ENCODE results near the gene DYNLT2. TPM values are rescaled to one million over a fixed set of nuclear protein-coding genes. Genes with fewer than 3 reads are reported as not detected.
"Not testable (repeated sequence)": the region's sequence is repeated elsewhere in the genome, so short reads cannot be mapped to it uniquely, and the experiment has no call there.

The DYNLT2 gene
- polyA plus RNA-seq, 3 donors: 7.6 to 8.1 (median 7.6) TPM

DNA sequence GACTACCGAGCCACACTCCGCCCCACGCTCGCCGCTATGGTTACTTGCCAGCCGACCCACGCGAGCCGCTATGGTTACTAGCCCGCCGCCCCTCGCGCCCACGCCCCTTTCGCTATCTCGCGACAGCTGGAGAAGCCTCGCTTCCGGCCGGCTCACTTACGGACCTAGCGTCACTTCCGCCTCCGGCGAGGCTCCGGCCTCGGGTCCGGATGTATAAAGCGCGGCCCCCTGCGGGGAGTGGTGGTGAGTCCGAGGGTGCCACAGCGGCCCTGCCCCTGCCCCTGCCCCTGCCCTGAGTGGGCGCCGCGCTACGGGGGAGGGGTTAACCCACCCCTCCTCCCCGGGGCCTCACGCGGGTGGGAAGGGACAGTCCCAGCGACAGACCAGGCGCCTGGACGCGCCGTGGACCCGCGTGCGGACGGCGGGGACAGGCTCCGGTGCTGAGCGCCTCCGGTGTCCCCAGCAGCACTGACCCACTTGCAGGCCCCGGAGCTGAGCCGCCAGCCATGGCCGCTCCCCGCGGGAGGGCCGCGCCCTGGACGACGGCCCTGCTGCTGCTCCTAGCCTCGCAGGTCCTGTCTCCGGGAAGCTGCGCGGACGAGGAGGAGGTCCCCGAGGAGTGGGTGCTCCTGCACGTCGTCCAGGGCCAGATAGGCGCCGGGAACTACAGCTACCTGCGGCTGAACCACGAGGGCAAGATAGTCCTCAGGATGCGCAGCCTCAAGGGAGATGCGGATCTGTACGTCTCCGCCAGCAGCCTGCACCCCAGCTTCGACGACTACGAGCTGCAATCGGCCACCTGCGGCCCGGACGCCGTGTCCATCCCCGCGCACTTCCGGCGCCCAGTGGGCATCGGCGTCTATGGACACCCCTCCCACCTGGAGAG, 49.2 kb downstream of the DYNLT2 start, which contains the start of the genes C6orf120 and WDR27:
C6orf120 (plus strand) TSS at position 173 of the 886 bp plus-strand sequence; CDS start at position 507, 334 bp downstream.
WDR27 (minus strand) TSS at position 76 of the 886 bp plus-strand sequence. CDS start 13,024 bp downstream, outside the sequence.
- peak; percentile 86 to 90 (median 88) for DNase-seq (ENCODE audit: low read depth in 3 of 3, low spot score in 2 of 3)

DNA sequence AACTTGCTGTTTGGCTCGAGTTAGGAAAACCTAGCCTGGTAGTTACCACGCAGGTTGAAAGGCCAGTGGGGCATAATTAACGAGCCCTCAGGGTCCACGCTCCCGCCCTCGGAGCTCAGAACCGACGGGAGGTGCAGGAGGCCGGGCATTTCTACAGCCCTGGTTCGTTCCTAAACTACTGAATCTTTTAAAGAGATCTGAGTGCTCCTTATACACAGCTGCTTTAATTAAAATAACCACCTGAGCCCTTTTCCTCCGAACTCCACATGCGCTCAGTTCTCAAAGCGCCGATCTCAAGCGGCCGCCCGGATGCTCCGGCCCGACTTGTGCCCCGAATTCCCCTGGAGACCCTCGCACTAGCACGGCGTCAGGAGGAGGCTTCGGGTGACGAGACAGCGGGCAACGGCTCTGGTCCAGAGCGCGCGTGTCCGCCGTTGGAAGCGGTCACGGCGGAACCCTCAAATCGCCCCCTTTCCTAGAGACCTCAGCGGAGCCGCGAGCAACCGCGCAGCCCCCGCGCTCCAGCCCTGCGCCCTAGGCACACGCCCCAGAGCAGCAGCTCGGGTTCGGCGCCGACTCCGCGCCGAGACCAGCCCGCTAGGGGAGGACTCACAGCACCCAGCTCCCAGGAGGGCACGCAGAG, 49.9 kb downstream of the DYNLT2 start:
- DNase-seq (ENCODE audit: low read depth in 3 of 3, low spot score in 2 of 3): peak in 1 of 3 donors; percentile 54

- no peak for DNase-seq (ENCODE audit: low read depth in 3 of 3, low spot score in 2 of 3)
Observed at GRCh38 chr6:169700296-169700695, 51.1 kb downstream of the DYNLT2 start.

DNA sequence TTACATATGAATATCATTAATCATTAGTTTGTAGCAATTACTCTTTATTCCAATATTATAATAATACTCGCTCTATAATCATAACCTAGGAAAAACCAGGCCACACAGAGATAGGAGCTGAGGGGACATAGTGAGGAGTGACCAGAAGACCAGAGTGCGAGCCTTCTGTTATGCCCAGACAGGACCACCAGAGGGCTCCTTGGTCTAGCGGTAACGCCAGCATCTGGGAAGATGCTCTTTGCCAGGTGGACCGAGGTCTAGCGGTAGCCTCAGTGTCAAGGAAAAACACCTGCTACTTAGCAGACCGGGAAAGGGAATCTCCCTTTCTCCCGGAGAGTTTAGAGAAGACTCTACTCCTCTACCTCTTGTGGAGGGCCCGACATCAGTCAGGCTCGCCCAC, 54.3 kb downstream of the DYNLT2 start:
- DNase-seq (ENCODE audit: low read depth in 3 of 3, low spot score in 2 of 3): not testable (repeated sequence)

DNA sequence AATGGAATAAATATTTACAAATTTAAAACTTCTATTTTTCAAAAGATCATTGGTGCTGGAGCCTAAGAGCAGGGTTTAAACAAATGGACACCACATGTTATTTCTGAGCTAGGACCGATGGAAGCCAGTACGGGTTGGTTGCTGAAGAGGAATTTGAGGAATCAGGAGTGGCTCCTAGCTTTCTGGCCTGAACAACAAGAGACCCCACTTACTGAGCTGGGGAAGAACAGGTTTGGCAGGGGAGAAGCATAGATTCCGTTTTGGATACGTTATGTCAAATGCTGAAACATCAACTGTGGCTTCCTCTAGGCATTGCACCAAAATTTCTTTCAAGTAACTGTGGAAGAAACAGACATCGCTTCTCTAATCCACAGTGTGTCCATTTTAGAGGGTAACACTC, 56.2 kb downstream of the DYNLT2 start:
- DNase-seq (ENCODE audit: low read depth in 3 of 3, low spot score in 2 of 3): no peak

- DNase-seq (ENCODE audit: low read depth in 3 of 3, low spot score in 2 of 3): no peak
Observed at GRCh38 chr6:169692516-169692915, 58.9 kb downstream of the DYNLT2 start.

- DNase-seq (ENCODE audit: low read depth in 3 of 3, low spot score in 2 of 3): no peak
Observed at GRCh38 chr6:169691260-169691659, 60.1 kb downstream of the DYNLT2 start.

Other genes starting within 250 kb of the DYNLT2 start
- gene WDR27, start 49.5 kb downstream of the DYNLT2 start, polyA plus RNA-seq (ENCODE audit: insufficient read length in 3 of 3): 10 to 100 TPM; 39.9 to 47.8 (median 40.6) TPM
- 10 to 100 TPM; 44.5 to 46.3 (median 44.8) TPM for gene C6orf120, start 49.4 kb downstream of the DYNLT2 start, polyA plus RNA-seq (ENCODE audit: insufficient read length in 3 of 3)
- 100 to 1,000 TPM; 111 to 122 (median 119) TPM for gene PHF10, start 27.1 kb downstream of the DYNLT2 start, polyA plus RNA-seq (ENCODE audit: insufficient read length in 3 of 3)
- gene ERMARD, start 50 bp upstream of the DYNLT2 start, polyA plus RNA-seq (ENCODE audit: insufficient read length in 3 of 3): 10 to 100 TPM; 37.9 to 43.4 (median 39.4) TPM

Data from right renal cortex interstitium (tissue), 3 donors.